K562 (cell line): Measurements from ENCODE around the gene IGSF8. TPM values are rescaled to one million over a fixed set of nuclear protein-coding genes. Genes with fewer than 3 reads are reported as not detected.

Experiments
- ATAC-seq: fragments of 200-7000 bp; cut with Tn5 transposase; 3 replicates; pipeline ENCODE4 v1.9.1; 2020; ENCODE audit warnings: moderate library complexity
- BruUV-seq: library from RNA; stranded (reverse); fragments of 400-500 nt; replicated peaks from 2 replicates; lab custom pipeline; 2021; lab: Mats Ljungman, UMichigan
- CTCF ChIA-PET: fragments of 300-600 bp; formaldehyde crosslinking; extraction: SDS; loops from one replicate; lab custom pipeline; 2021; ENCODE audit warnings: low intra/inter-chr PET ratio; lab: Yijun Ruan, JAX
- POLR2A ChIA-PET: fragments of 300-600, 350-650 bp; sonication (Branson Sonifier 250); formaldehyde crosslinking; extraction: SDS; loops from one replicate; lab custom pipeline; 2021; ENCODE audit warnings: antibody characterized with exemption, inconsistent platforms; lab: Yijun Ruan, JAX
- DNase-seq, 4 experiments: peaks; one replicate each; pipeline versions ENCODE4 v3.0.0 to v3.0.0-alpha.2; 2011 to 2018; ENCODE audit warnings: low spot score in 3 of 4, mixed read lengths in 3 of 4; ENCODE audit errors: extremely low read depth in 1 of 4
- FAIRE-seq: peaks from 2 replicates; lab custom pipeline; 2011; peaks lifted over from hg19 to GRCh38; lab: Jason Lieb, UNC
- H2AFZ ChIP-seq: 2 replicates; pipeline ENCODE4 v1.6.0; 2011; ENCODE audit warnings: low read depth, low read length, control low read depth, inconsistent platforms
- H3K27ac ChIP-seq: fragments of 200-600 bp; 3 replicates; pipeline ENCODE4 v1.8.0; 2011; ENCODE audit warnings: low read depth, mild to moderate bottlenecking, control low read depth, inconsistent platforms, low read length, moderate library complexity, mixed read lengths; ENCODE audit errors: extremely low read depth
- H3K27me3 ChIP-seq, 2 experiments: fragments of 300-600 bp in 1 of 2; 2 replicates in 1 of 2; 3 replicates in 1 of 2; pipeline versions ENCODE4 v1.6.0 to v1.8.0; 2011; ENCODE audit warnings: inconsistent platforms in 2 of 2, low read length in 2 of 2, mild to moderate bottlenecking in 1 of 2, mixed read lengths in 1 of 2, moderate library complexity in 1 of 2; ENCODE audit not compliant: control insufficient read depth in 2 of 2, insufficient read depth in 2 of 2
- H3K36me3 ChIP-seq: fragments of 300-600 bp; 3 replicates; pipeline ENCODE4 v1.8.0; 2011; ENCODE audit warnings: mild to moderate bottlenecking, low read length, inconsistent platforms; ENCODE audit not compliant: control insufficient read depth, insufficient read depth
- H3K4me1 ChIP-seq, 2 experiments: fragments of 200-600 bp in 1 of 2; replicated peaks in 1 of 2; 2 replicates in 1 of 2; 3 replicates in 1 of 2; pipeline versions ENCODE4 v1.5.1 to v1.8.0; 2011; ENCODE audit warnings: inconsistent platforms in 2 of 2, low read length in 2 of 2, mild to moderate bottlenecking in 1 of 2, mixed read lengths in 1 of 2, moderate library complexity in 1 of 2; ENCODE audit not compliant: control insufficient read depth in 2 of 2, insufficient read depth in 2 of 2
- H3K4me2 ChIP-seq: 2 replicates; pipeline ENCODE4 v1.6.1; 2011; ENCODE audit warnings: low read length, control low read depth, inconsistent platforms, mixed read lengths; ENCODE audit not compliant: insufficient read depth
- H3K4me3 ChIP-seq: fragments of 200-600 bp; sonication (generic), shearing (Covaris generic); 2 replicates; pipeline ENCODE4 v1.5.1; 2016; ENCODE audit warnings: control low read depth, inconsistent platforms
- H3K79me2 ChIP-seq: fragments of 200-600 bp; 3 replicates; pipeline ENCODE4 v1.8.0; 2011; ENCODE audit warnings: low read length, inconsistent platforms; ENCODE audit not compliant: control insufficient read depth, insufficient read depth
- H3K9ac ChIP-seq, 2 experiments: 2 replicates each; pipeline versions ENCODE4 v1.6.0 to v1.6.1; 2011; ENCODE audit warnings: low read depth in 2 of 2, low read length in 2 of 2, control low read depth in 1 of 2, inconsistent platforms in 1 of 2, mild to moderate bottlenecking in 1 of 2, mixed read lengths in 1 of 2; ENCODE audit not compliant: insufficient read depth in 1 of 2
- H3K9me1 ChIP-seq: one replicate; pipeline ENCODE4 v1.6.0; 2011; ENCODE audit warnings: inconsistent platforms, mild to moderate bottlenecking, low read length, moderate library complexity; ENCODE audit not compliant: control insufficient read depth, insufficient read depth
- H3K9me3 ChIP-seq: replicated peaks from 2 replicates; pipeline ENCODE4 v1.5.1; 2011; ENCODE audit warnings: low read depth, low read length, inconsistent platforms; ENCODE audit not compliant: control insufficient read depth, insufficient read depth
- H4K20me1 ChIP-seq: replicated peaks from 2 replicates; pipeline ENCODE4 v1.6.1; 2011; ENCODE audit warnings: low read length, inconsistent platforms, mixed read lengths; ENCODE audit not compliant: control insufficient read depth, insufficient read depth
- FOXJ2 ChIP-seq: fragments of 200-800 bp; sonication (Bioruptor generic); IDR thresholded peaks from 2 replicates; pipeline ENCODE4 v1.6.1; 2016; ENCODE audit warnings: missing genetic modification characterization, missing compliant biosample characterization
- MYC ChIP-seq, 2 experiments: fragments of 250-450 bp in 1 of 2; sonication (Bioruptor Pico) in 1 of 2; IDR thresholded peaks; 2 replicates each; pipeline versions ENCODE4 v1.5.1 to v1.6.1; 2012 to 2021; ENCODE audit warnings: low read depth in 2 of 2, borderline replicate concordance in 1 of 2, improper control_type of control experiment in 1 of 2, low read length in 1 of 2, mild to moderate bottlenecking in 1 of 2, moderate library complexity in 1 of 2
- SMAD2 ChIP-seq: fragments of 150-350 bp; IDR thresholded peaks from 2 replicates; pipeline ENCODE4 v1.6.1; 2014; ENCODE audit warnings: low read depth, mild to moderate bottlenecking, low read length
- SREBF2 ChIP-seq: sonication (generic); formaldehyde crosslinking; IDR thresholded peaks from 2 replicates; pipeline ENCODE4 v1.4.0; 2020; ENCODE audit warnings: mild to moderate bottlenecking, missing genetic modification reagents
- STAT5A ChIP-seq: IDR thresholded peaks from 2 replicates; pipeline ENCODE4 v1.6.1; 2012; ENCODE audit warnings: low read length, inconsistent platforms, borderline replicate concordance
- TCFL5 ChIP-seq: fragments of 250-450 bp; sonication (Bioruptor Pico); conservative IDR thresholded peaks from 2 replicates; pipeline ENCODE4 v1.6.1; 2021; ENCODE audit warnings: mild to moderate bottlenecking, moderate library complexity, matching md5 sums
- TEAD4 ChIP-seq, 2 experiments: sonication (generic) in 1 of 2; formaldehyde crosslinking in 1 of 2; IDR thresholded peaks; 2 replicates each; pipeline versions ENCODE4 v1.6.1 to v1.8.0; 2012 to 2022; ENCODE audit warnings: borderline replicate concordance in 1 of 2, inconsistent platforms in 1 of 2, low read length in 1 of 2, mild to moderate bottlenecking in 1 of 2, missing genetic modification reagents in 1 of 2
- ZNF282 ChIP-seq: sonication (generic); formaldehyde crosslinking; IDR thresholded peaks from 2 replicates; pipeline ENCODE4 v1.8.1; 2023; ENCODE audit warnings: missing genetic modification reagents
- ZNF75A ChIP-seq: fragments of 450-650 bp; formaldehyde crosslinking; IDR thresholded peaks from 2 replicates; pipeline ENCODE4 v1.4.0; 2020; ENCODE audit warnings: mild to moderate bottlenecking
- WGBS: fragments of 100-300 bp; shearing (Covaris generic); methylation state at CpG from one replicate; pipeline ENCODE4 v1.1.6; 2016; ENCODE audit warnings: low coverage, mixed read lengths; ENCODE audit not compliant: insufficient coverage; ENCODE audit errors: missing lambda C conversion rate; 5-methylcytosine and 5-hydroxymethylcytosine counted together
- in situ Hi-C: fragments of 300-500 bp; cut with MboI; formaldehyde crosslinking; loops from 4 replicates; pipeline ENCODE4 v1.15.0; 2018; ENCODE audit warnings: inconsistent platforms, mixed read lengths
- intact Hi-C: fragments of 100-400 bp; cut with micrococcal nuclease; formaldehyde crosslinking; loops from 2 replicates; pipeline ENCODE4 v1.14.2; 2022
- polyA plus RNA-seq, 8 experiments: library from polyadenylated mRNA; depleted of rRNA in 4 of 8; stranded (reverse) in 5 of 8; unstranded in 3 of 8; fragments of >200 nt; fragmentation: Nextera tagmentation in 2 of 8; fragmentation: Illumina TruSeq in 1 of 8; extraction: Ambion mirVana in 2 of 8; extraction: Trizol in 1 of 8; gene quantifications; 2 replicates each; pipeline versions ENCODE4 v1.2.1 to v1.2.3, GENCODE V29; 2011 to 2014; ENCODE audit warnings: inconsistent platforms in 1 of 8, missing spikeins in 1 of 8
- total RNA-seq, 7 experiments: library from RNA; depleted of rRNA in 6 of 7; stranded (reverse); fragments of >200 nt in 6 of 7; fragmentation: Illumina TruSeq in 2 of 7; extraction: Trizol in 2 of 7; gene quantifications; 2 replicates each; pipeline versions ENCODE4 v1.2.1 to v1.2.3, GENCODE V29; 2011 to 2021; ENCODE audit warnings: low replicate concordance in 1 of 7
- TF ChIP-seq, protein P1 (sequence below): fragments of 450-650 bp; IDR thresholded peaks from 2 replicates; pipeline ENCODE4 v1.6.1; 2017; ENCODE audit warnings: antibody characterized with exemption
- TF ChIP-seq, protein P2 (sequence below): sonication (generic); formaldehyde crosslinking; IDR thresholded peaks from 2 replicates; pipeline ENCODE4 v1.8.0; 2022; ENCODE audit warnings: mild to moderate bottlenecking, missing genetic modification reagents

IGSF8 gene
- total and polyA plus RNA-seq, 9 of the 15 experiments (the other 6 are each of a cell fraction or from before 2014, with no cell fraction given), result 0.32 to 11.7 (median 3.2) TPM

DNA sequence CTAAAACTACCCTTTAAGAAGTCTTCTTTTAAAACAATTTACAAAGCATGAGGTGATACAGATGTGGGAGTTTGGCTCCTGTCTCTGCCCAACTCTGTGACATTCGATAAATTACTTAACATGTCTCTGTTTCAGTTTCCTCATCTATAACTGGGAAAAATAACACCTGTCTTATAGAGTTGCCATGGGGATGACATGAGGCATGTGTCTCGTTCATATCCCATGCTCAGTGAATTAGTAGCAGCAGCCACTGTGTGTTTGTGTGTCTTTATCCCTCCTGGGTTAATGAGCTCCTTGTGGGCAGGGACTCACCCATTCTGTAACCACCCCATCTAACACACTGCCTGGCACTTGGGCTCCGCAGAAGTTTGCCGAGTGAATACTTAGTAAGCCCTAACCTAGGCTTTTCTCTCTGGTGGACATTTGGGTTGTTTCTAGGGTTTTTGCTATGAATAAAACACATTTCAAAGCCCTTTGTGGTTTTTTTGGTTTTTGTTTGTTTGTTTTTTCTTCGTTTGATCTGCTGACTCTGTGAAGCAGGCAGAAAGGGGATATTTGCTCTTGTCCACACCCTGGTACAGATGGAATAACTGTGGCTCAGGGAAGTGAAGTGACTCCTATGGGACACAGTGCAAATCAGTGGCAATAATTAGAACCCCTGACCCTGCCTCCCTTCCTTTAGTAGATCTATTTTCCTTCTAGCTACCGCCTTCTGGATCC is 17.9 kb downstream of the IGSF8 start:
- WGBS, result under 1% methylated on average over 6 of the region's 6 CpGs
- Histone ChIP-seq H3K4me3 (no peak overlapping the region), H2AFZ (no peak overlapping the region), H3K9me1 (no peaks in the 10 kb centered on the region), H3K27me3 (peaks cover 9 to 43% of the 10 kb centered on the region in 2 experiments; a peak in 4 of 5 replicates), H3K27ac (no peak overlapping the region), H3K79me2 (no peaks in the 10 kb centered on the region), H3K9me3 (no peaks in the 10 kb centered on the region), H4K20me1 (no peaks in the 10 kb centered on the region), H3K4me2 (no peak overlapping the region), H3K36me3 (no peaks in the 10 kb centered on the region), H3K4me1 (peaks cover 0 to 12% of the 10 kb centered on the region in 2 experiments; a peak in 1 of 5 replicates), H3K9ac (no peak overlapping the region)
- intact Hi-C loops (loop anchor here (5.0 kb wide), 1 partner anchor 143 kb away; no protein-coding TSS in a partner anchor), in situ Hi-C loops (no loop called here)
- POLR2A ChIA-PET, result interaction anchor here (0.7 to 1.3 kb wide), 3 partner anchors 9 to 18 kb away, joined by 4 to 5 read pairs (median 4); partner anchors contain the start of gene IGSF8
- no peak for DNase-seq
- TF ChIP-seq SREBF2 (CRISPR knock-in tag) (no peak), ZNF75A (CRISPR knock-in tag) (no peak), MYC (IDR thresholded peaks at IDR 0.05; ENCODE audit: low read depth, low read length) (no peak), MYC (CRISPR knock-in tag; IDR thresholded peaks at IDR 0.05; ENCODE audit: borderline replicate concordance, low read depth) (no peak), STAT5A (no peak), TCFL5 (CRISPR knock-in tag) (no peak), TEAD4 (IDR thresholded peaks at IDR 0.05; ENCODE audit: low read length) (no peak), TEAD4 (CRISPR knock-in tag; IDR thresholded peaks at IDR 0.05; ENCODE audit: borderline replicate concordance) (no peak), ZNF282 (CRISPR knock-in tag) (no peak), FOXJ2 (tag) (no peak), SMAD2 (no peak)
- TF ChIP-seq, protein P1, sequence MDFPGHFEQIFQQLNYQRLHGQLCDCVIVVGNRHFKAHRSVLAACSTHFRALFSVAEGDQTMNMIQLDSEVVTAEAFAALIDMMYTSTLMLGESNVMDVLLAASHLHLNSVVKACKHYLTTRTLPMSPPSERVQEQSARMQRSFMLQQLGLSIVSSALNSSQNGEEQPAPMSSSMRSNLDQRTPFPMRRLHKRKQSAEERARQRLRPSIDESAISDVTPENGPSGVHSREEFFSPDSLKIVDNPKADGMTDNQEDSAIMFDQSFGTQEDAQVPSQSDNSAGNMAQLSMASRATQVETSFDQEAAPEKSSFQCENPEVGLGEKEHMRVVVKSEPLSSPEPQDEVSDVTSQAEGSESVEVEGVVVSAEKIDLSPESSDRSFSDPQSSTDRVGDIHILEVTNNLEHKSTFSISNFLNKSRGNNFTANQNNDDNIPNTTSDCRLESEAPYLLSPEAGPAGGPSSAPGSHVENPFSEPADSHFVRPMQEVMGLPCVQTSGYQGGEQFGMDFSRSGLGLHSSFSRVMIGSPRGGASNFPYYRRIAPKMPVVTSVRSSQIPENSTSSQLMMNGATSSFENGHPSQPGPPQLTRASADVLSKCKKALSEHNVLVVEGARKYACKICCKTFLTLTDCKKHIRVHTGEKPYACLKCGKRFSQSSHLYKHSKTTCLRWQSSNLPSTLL, result no peak
- TF ChIP-seq, protein P2, sequence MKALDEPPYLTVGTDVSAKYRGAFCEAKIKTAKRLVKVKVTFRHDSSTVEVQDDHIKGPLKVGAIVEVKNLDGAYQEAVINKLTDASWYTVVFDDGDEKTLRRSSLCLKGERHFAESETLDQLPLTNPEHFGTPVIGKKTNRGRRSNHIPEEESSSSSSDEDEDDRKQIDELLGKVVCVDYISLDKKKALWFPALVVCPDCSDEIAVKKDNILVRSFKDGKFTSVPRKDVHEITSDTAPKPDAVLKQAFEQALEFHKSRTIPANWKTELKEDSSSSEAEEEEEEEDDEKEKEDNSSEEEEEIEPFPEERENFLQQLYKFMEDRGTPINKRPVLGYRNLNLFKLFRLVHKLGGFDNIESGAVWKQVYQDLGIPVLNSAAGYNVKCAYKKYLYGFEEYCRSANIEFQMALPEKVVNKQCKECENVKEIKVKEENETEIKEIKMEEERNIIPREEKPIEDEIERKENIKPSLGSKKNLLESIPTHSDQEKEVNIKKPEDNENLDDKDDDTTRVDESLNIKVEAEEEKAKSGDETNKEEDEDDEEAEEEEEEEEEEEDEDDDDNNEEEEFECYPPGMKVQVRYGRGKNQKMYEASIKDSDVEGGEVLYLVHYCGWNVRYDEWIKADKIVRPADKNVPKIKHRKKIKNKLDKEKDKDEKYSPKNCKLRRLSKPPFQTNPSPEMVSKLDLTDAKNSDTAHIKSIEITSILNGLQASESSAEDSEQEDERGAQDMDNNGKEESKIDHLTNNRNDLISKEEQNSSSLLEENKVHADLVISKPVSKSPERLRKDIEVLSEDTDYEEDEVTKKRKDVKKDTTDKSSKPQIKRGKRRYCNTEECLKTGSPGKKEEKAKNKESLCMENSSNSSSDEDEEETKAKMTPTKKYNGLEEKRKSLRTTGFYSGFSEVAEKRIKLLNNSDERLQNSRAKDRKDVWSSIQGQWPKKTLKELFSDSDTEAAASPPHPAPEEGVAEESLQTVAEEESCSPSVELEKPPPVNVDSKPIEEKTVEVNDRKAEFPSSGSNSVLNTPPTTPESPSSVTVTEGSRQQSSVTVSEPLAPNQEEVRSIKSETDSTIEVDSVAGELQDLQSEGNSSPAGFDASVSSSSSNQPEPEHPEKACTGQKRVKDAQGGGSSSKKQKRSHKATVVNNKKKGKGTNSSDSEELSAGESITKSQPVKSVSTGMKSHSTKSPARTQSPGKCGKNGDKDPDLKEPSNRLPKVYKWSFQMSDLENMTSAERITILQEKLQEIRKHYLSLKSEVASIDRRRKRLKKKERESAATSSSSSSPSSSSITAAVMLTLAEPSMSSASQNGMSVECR, result no peak
- no TSS peak for BruUV-seq
- ATAC-seq, result no peak
- CTCF ChIA-PET, result no interaction called here
- FAIRE-seq, result no peak
